MM.1S (cell line): ENCODE data around the gene ZBTB7C.

Experiments
- EZH2 ChIP-seq: fragments of 300-600 bp; sonication (generic); optimal IDR thresholded peaks from 2 replicates; pipeline ENCODE3; 2017; ENCODE audit warnings: low read depth, mild to moderate bottlenecking, antibody characterized with exemption, low read length, mixed read lengths
- EZH2phosphoT487 ChIP-seq: fragments of 300-600 bp; sonication (generic); IDR thresholded peaks from 2 replicates; pipeline ENCODE4 v1.6.1; 2018; ENCODE audit warnings: antibody characterized with exemption, low read length
- TF ChIP-seq, protein P1 (sequence below): fragments of 300-600 bp; sonication (generic); IDR thresholded peaks from 2 replicates; pipeline ENCODE4 v1.5.1; 2016; ENCODE audit warnings: antibody characterized with exemption, low read length, mixed read lengths

DNA sequence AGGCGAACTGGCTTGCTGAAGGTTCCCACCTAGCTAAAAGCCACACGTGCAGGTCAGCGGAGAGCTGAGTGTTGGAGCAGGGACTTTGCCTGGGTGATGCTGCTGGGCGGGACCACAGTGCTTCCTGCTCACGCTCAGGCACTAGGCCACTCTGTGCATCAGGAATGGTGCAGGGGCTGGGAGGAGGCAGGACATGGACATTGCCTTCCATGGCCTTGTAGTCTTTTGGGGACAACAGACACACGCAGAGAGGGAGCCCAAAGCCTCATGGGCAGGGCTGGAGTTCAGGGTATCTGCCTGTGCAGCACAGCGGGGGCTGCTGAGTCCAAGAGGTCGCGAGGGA lies 207.2 kb downstream of the ZBTB7C start:
- TF ChIP-seq, protein P1, sequence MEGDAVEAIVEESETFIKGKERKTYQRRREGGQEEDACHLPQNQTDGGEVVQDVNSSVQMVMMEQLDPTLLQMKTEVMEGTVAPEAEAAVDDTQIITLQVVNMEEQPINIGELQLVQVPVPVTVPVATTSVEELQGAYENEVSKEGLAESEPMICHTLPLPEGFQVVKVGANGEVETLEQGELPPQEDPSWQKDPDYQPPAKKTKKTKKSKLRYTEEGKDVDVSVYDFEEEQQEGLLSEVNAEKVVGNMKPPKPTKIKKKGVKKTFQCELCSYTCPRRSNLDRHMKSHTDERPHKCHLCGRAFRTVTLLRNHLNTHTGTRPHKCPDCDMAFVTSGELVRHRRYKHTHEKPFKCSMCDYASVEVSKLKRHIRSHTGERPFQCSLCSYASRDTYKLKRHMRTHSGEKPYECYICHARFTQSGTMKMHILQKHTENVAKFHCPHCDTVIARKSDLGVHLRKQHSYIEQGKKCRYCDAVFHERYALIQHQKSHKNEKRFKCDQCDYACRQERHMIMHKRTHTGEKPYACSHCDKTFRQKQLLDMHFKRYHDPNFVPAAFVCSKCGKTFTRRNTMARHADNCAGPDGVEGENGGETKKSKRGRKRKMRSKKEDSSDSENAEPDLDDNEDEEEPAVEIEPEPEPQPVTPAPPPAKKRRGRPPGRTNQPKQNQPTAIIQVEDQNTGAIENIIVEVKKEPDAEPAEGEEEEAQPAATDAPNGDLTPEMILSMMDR, result no peak
- TF ChIP-seq EZH2phosphoT487, result no peak
- no peak for TF ChIP-seq EZH2
